Neutrophil (primary cell): ENCODE data around the gene G3BP2.

Experiments
- H3K27ac ChIP-seq: fragments of 200-600 bp; sonication (generic); 2 replicates; pipeline ENCODE4 v1.5.1; 2016; ENCODE audit warnings: mild to moderate bottlenecking, moderate library complexity
- H3K27me3 ChIP-seq: fragments of 200-600 bp; sonication (generic); 2 replicates; pipeline ENCODE4 v1.6.0; 2016; ENCODE audit warnings: mild to moderate bottlenecking
- H3K36me3 ChIP-seq: fragments of 200-600 bp; sonication (generic); 2 replicates; pipeline ENCODE4 v1.5.1; 2017
- H3K4me1 ChIP-seq, 2 experiments: fragments of 200-600 bp in 1 of 2; sonication (generic) in 1 of 2; 1 replicate in 1 of 2; 2 replicates in 1 of 2; pipeline versions ENCODE4 v1.5.1 to v1.6.1; 2013 to 2016; ENCODE audit warnings: low read depth in 1 of 2, low read length in 1 of 2, mild to moderate bottlenecking in 1 of 2, moderate library complexity in 1 of 2; ENCODE audit not compliant: control insufficient read depth in 1 of 2, insufficient read depth in 1 of 2
- H3K4me3 ChIP-seq, 2 experiments: fragments of 200-600 bp in 1 of 2; sonication (generic) in 1 of 2; 1 replicate in 1 of 2; 2 replicates in 1 of 2; pipeline ENCODE4 v1.5.1; 2013 to 2016; ENCODE audit warnings: low read depth in 1 of 2, low read length in 1 of 2, mild to moderate bottlenecking in 1 of 2, moderate library complexity in 1 of 2
- H3K9me3 ChIP-seq: fragments of 200-600 bp; sonication (generic); 2 replicates; pipeline ENCODE4 v1.5.1; 2016
- TF ChIP-seq, protein P1 (sequence below): fragments of 200-600 bp; sonication (generic); IDR thresholded peaks from 2 replicates; pipeline ENCODE4 v1.5.1; 2016; ENCODE audit warnings: antibody characterized with exemption

G3BP2 gene

DNA sequence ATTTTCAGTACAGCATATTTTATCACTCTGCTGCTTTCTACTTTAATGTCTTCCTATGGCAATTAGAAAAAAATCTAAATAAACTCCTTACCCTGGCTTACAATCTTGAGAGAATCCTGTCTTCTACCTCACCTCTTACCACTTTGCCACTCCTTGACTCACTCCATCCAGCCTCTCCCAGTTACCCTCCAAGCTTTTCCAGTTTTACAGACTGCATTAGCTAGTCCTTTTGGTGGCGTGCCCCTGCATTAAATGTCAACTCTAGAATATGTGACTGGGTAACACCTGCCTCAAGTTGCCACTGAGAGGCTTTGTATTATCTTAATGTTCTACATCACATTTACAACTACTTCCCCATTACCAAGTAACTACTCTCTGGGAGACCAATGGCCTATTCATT, 35.4 kb downstream of the G3BP2 start:
- Histone ChIP-seq H3K4me3 (no peak overlapping the region), H3K4me1 (no peaks in the 10 kb centered on the region), H3K27ac (no peak overlapping the region), H3K27me3 (no peaks in the 10 kb centered on the region), H3K9me3 (no peaks in the 10 kb centered on the region), H3K36me3 (peaks cover 6% of the 10 kb centered on the region)
- TF ChIP-seq, protein P1, sequence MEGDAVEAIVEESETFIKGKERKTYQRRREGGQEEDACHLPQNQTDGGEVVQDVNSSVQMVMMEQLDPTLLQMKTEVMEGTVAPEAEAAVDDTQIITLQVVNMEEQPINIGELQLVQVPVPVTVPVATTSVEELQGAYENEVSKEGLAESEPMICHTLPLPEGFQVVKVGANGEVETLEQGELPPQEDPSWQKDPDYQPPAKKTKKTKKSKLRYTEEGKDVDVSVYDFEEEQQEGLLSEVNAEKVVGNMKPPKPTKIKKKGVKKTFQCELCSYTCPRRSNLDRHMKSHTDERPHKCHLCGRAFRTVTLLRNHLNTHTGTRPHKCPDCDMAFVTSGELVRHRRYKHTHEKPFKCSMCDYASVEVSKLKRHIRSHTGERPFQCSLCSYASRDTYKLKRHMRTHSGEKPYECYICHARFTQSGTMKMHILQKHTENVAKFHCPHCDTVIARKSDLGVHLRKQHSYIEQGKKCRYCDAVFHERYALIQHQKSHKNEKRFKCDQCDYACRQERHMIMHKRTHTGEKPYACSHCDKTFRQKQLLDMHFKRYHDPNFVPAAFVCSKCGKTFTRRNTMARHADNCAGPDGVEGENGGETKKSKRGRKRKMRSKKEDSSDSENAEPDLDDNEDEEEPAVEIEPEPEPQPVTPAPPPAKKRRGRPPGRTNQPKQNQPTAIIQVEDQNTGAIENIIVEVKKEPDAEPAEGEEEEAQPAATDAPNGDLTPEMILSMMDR: no peak

DNA sequence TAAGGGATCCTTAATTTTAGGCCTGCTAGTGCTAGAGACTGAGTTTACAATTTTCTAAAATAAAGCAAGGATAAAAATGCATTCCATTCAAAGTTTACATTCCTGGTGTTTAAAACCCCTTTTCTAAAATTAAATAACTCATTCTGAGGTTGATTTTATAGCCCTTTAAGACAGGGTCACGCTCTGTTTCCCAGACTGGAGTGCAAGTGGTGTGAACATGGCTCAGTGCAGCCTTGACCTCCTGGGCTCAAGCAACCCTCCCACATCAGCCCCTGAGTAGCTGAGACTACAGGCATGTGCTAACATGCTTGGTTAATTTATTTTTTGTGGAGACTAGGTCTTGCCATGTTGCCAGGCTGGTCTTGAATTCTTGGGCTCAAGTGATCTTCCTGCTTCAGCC, 36.0 kb downstream of the G3BP2 start:
- TF ChIP-seq, protein P1: no peak
- Histone ChIP-seq H3K36me3 (no peaks in the 10 kb centered on the region), H3K4me1 (no peaks in the 10 kb centered on the region), H3K27me3 (no peaks in the 10 kb centered on the region), H3K27ac (no peak overlapping the region), H3K4me3 (no peak overlapping the region), H3K9me3 (no peaks in the 10 kb centered on the region)

DNA sequence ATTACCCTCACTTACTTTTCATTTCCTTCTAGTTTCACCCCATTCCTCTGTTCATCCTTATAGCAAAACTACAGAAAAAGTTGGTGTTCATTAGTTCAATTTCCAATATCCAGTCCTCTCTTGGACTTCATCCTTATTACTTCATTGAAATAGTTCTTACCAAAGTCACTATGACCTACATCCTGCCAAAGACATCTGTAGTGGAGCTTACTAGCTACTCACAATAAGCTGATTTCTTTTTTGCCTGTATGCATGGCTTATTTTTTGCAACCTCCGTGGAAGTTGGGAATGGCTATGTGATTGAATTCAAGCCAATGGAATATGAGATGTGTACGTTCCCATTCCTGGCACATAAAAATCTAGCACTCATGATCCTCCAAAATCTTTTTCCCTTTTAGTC, 38.3 kb downstream of the G3BP2 start:
- no peak overlapping the region for H3K4me3 ChIP-seq
- no peaks in the 10 kb centered on the region for H3K36me3 ChIP-seq
- no peaks in the 10 kb centered on the region for H3K9me3 ChIP-seq
- no peak overlapping the region for H3K27ac ChIP-seq
- H3K27me3 ChIP-seq: no peaks in the 10 kb centered on the region
- TF ChIP-seq, protein P1: no peak
- H3K4me1 ChIP-seq: peaks cover 10% of the 10 kb centered on the region in 2 experiments

DNA sequence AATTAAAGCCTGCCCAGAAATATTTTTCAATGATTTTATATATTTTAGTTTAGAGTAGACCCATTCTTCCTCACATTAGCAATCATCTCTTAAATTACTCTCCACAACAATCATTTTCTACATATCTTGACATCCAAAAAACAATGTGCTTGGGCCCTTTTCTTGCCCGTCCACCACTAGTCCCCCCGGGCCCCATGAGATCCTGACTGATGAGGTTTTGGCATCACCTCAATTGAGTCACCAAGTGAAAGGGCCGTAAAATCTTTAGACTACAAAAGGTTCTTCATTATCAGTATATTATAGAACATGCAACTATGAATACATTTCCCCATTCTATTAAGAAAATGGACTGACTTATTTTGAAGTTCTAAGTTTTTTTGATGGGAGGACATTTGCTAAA, 38.9 kb downstream of the G3BP2 start:
- H3K27ac ChIP-seq: no peak overlapping the region
- no peak overlapping the region for H3K4me3 ChIP-seq
- peaks cover 4% of the 10 kb centered on the region for H3K27me3 ChIP-seq
- H3K9me3 ChIP-seq: no peaks in the 10 kb centered on the region
- no peaks in the 10 kb centered on the region for H3K36me3 ChIP-seq
- peaks cover 10 to 12% of the 10 kb centered on the region in 2 experiments for H3K4me1 ChIP-seq
- TF ChIP-seq, protein P1: no peak

DNA sequence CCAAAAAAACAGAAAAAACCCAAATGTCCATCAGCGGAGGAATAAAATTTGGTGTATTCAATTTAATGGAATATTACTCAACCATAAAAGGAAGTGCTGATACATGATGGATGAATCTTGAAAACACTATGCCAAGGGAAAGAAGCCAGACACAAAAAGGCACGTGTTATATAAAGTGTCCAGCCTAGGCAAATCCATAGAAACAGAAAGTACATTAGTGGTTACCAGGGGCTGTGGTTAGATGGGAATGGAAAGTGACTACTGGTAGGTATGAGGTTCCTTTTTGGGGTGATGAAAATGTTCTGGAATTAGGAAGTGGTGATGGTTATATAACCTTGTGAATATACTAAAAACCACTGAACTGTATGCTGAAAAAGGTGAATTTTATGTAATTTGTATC, 39.4 kb downstream of the G3BP2 start:
- Histone ChIP-seq H3K36me3 (no peaks in the 10 kb centered on the region), H3K9me3 (no peaks in the 10 kb centered on the region), H3K4me1 (peaks cover 10 to 12% of the 10 kb centered on the region in 2 experiments), H3K27me3 (peaks cover 9% of the 10 kb centered on the region), H3K27ac (no peak overlapping the region), H3K4me3 (no peak overlapping the region)
- TF ChIP-seq, protein P1: no peak

DNA sequence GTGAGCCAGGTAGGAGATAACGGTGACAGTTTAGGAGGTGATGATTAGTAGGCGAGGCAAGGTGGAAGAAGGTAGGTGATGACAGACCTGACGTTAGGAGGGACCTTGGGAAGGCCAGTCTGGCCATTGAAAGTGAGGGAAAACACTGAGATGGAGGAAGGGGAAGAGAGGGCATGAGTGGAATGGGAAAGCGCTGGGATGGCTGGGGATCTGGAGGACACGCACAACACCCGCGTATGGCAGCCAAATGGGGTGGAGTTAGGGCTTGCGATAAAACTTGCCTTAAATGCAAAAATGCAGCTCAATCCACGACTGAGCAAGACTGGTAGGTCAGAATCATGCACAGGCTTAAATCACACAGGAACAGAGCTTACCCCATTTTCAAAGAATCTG, 42.3 kb downstream of the G3BP2 start:
- H3K4me1 ChIP-seq: peaks cover 10 to 12% of the 10 kb centered on the region in 2 experiments
- no peaks in the 10 kb centered on the region for H3K9me3 ChIP-seq
- peak overlapping the region; percentile 66 to 69 for H3K4me3 ChIP-seq
- no peak overlapping the region for H3K27ac ChIP-seq
- peaks cover 10% of the 10 kb centered on the region for H3K27me3 ChIP-seq
- TF ChIP-seq, protein P1: no peak
- no peaks in the 10 kb centered on the region for H3K36me3 ChIP-seq
